H9 (cell line): Measurements from ENCODE around the gene VPS54. TPM values are rescaled to one million over a fixed set of nuclear protein-coding genes. Genes with fewer than 3 reads are reported as not detected.

Source experiments
- DNase-seq: peaks from one replicate; pipeline ENCODE4 v3.0.0-alpha.2; 2017
- H2AFZ ChIP-seq: one replicate; pipeline ENCODE4 v1.6.1; 2013; ENCODE audit warnings: mild to moderate bottlenecking, low read length, control low read depth, moderate library complexity
- H2AK5ac ChIP-seq: 2 replicates; pipeline ENCODE4 v1.6.1; 2013; ENCODE audit warnings: low read length, control low read depth, mixed read lengths; ENCODE audit not compliant: insufficient read length
- H2BK120ac ChIP-seq: one replicate; pipeline ENCODE4 v1.6.1; 2013; ENCODE audit warnings: low read depth, mild to moderate bottlenecking, low read length, control low read depth, inconsistent platforms; ENCODE audit not compliant: poor library complexity, severe bottlenecking
- H2BK12ac ChIP-seq: 2 replicates; pipeline ENCODE4 v1.6.1; 2013; ENCODE audit warnings: low read length, control low read depth, mixed read lengths, low read depth; ENCODE audit not compliant: insufficient read length
- H2BK15ac ChIP-seq: 2 replicates; pipeline ENCODE4 v1.6.1; 2013; ENCODE audit warnings: low read depth, low read length, control low read depth
- H2BK20ac ChIP-seq: one replicate; pipeline ENCODE4 v1.6.1; 2013; ENCODE audit warnings: low read depth, mild to moderate bottlenecking, low read length, control low read depth, inconsistent platforms; ENCODE audit not compliant: poor library complexity, severe bottlenecking
- H2BK5ac ChIP-seq: 2 replicates; pipeline ENCODE4 v1.6.1; 2013; ENCODE audit warnings: low read length, control low read depth, mixed read lengths; ENCODE audit not compliant: insufficient read length
- H3K14ac ChIP-seq: 2 replicates; pipeline ENCODE4 v1.6.1; 2013; ENCODE audit warnings: low read length, control low read depth; ENCODE audit not compliant: insufficient read depth
- H3K18ac ChIP-seq: 2 replicates; pipeline ENCODE4 v1.6.1; 2013; ENCODE audit warnings: low read depth, mild to moderate bottlenecking, mixed read lengths, low read length, control low read depth; ENCODE audit not compliant: insufficient read length
- H3K23ac ChIP-seq: 2 replicates; pipeline ENCODE4 v1.6.1; 2013; ENCODE audit warnings: low read length, control low read depth, mixed read lengths, low read depth; ENCODE audit not compliant: insufficient read length
- H3K23me2 ChIP-seq: 2 replicates; pipeline ENCODE4 v1.6.1; 2013; ENCODE audit warnings: low read depth, mild to moderate bottlenecking, mixed read lengths, low read length, control low read depth; ENCODE audit not compliant: insufficient read length, poor library complexity, severe bottlenecking
- H3K27ac ChIP-seq: 2 replicates; pipeline ENCODE4 v1.5.1; 2013; ENCODE audit warnings: low read length, control low read depth, mixed read lengths, low read depth; ENCODE audit not compliant: insufficient read length
- H3K27me3 ChIP-seq: 2 replicates; pipeline ENCODE4 v1.6.1; 2013; ENCODE audit warnings: low read length, control low read depth, inconsistent platforms; ENCODE audit not compliant: insufficient read depth
- H3K4ac ChIP-seq: 2 replicates; pipeline ENCODE4 v1.6.1; 2013; ENCODE audit warnings: low read depth, mild to moderate bottlenecking, control low read depth, inconsistent platforms, low read length, moderate library complexity
- H3K4me1 ChIP-seq: 2 replicates; pipeline ENCODE4 v1.6.1; 2013; ENCODE audit warnings: low read length, control low read depth, inconsistent platforms; ENCODE audit not compliant: insufficient read depth
- H3K4me2 ChIP-seq: 2 replicates; pipeline ENCODE4 v1.6.1; 2013; ENCODE audit warnings: low read length, control low read depth, mixed read lengths; ENCODE audit not compliant: insufficient read length, insufficient read depth
- H3K56ac ChIP-seq: 2 replicates; pipeline ENCODE4 v1.6.1; 2013; ENCODE audit warnings: low read depth, mild to moderate bottlenecking, mixed read lengths, low read length, control low read depth; ENCODE audit not compliant: insufficient read length
- H3K79me1 ChIP-seq: 2 replicates; pipeline ENCODE4 v1.6.1; 2013; ENCODE audit warnings: low read depth, mild to moderate bottlenecking, moderate library complexity, low read length, control low read depth, inconsistent platforms; ENCODE audit not compliant: insufficient read depth, poor library complexity, severe bottlenecking
- H3K79me2 ChIP-seq: 2 replicates; pipeline ENCODE4 v1.6.1; 2013; ENCODE audit warnings: low read length, control low read depth, inconsistent platforms; ENCODE audit not compliant: insufficient read depth
- H3K9ac ChIP-seq: 2 replicates; pipeline ENCODE4 v1.6.1; 2013; ENCODE audit warnings: low read length, control low read depth, mixed read lengths; ENCODE audit not compliant: insufficient read length; ENCODE audit errors: extremely low read depth
- H3K9me3 ChIP-seq: one replicate; pipeline ENCODE4 v1.6.1; 2013; ENCODE audit warnings: low read depth, low read length, inconsistent platforms; ENCODE audit not compliant: control insufficient read depth
- H3T11ph ChIP-seq: one replicate; pipeline ENCODE4 v1.6.1; 2013; ENCODE audit warnings: mild to moderate bottlenecking, low read length, control low read depth, inconsistent platforms
- H4K20me1 ChIP-seq: one replicate; pipeline ENCODE4 v1.6.1; 2013; ENCODE audit not compliant: control insufficient read depth, insufficient read length, insufficient read depth
- H4K5ac ChIP-seq: 2 replicates; pipeline ENCODE4 v1.6.1; 2013; ENCODE audit warnings: low read depth, mild to moderate bottlenecking, mixed read lengths, low read length, control low read depth; ENCODE audit not compliant: insufficient read length
- H4K8ac ChIP-seq: replicated peaks from 2 replicates; pipeline ENCODE4 v1.6.1; 2013; ENCODE audit warnings: low read length, control low read depth, mixed read lengths, low read depth; ENCODE audit not compliant: insufficient read length
- H4K91ac ChIP-seq: 2 replicates; pipeline ENCODE4 v1.6.1; 2013; ENCODE audit warnings: low read depth, mild to moderate bottlenecking, moderate library complexity, mixed read lengths, low read length, control low read depth; ENCODE audit not compliant: insufficient read length
- H3K27ac Mint-ChIP-seq, 3 experiments: 2 replicates in 2 of 3; 3 replicates in 1 of 3; pipeline ENCODE4 v1.8.0; 2020 to 2021; ENCODE audit warnings: mixed read lengths in 3 of 3, mild to moderate bottlenecking in 1 of 3, moderate library complexity in 1 of 3
- H3K27me3 Mint-ChIP-seq: 2 replicates; pipeline ENCODE4 v1.8.0; 2021; ENCODE audit warnings: low read depth, mild to moderate bottlenecking, moderate library complexity, mixed read lengths
- H3K36me3 Mint-ChIP-seq, 3 experiments: 2 replicates in 2 of 3; 3 replicates in 1 of 3; pipeline ENCODE4 v1.8.0; 2020 to 2021; ENCODE audit warnings: low read depth in 3 of 3, mixed read lengths in 3 of 3; ENCODE audit not compliant: insufficient read depth in 1 of 3
- H3K4me1 Mint-ChIP-seq, 2 experiments: 2 replicates each; pipeline ENCODE4 v1.8.0; 2020; ENCODE audit warnings: mixed read lengths in 2 of 2
- H3K4me3 Mint-ChIP-seq, 2 experiments: 2 replicates in 1 of 2; 3 replicates in 1 of 2; pipeline ENCODE4 v1.8.0; 2020 to 2021; ENCODE audit warnings: mild to moderate bottlenecking in 2 of 2, mixed read lengths in 2 of 2, moderate library complexity in 1 of 2
- H3K9me3 Mint-ChIP-seq, 2 experiments: 2 replicates in 1 of 2; 3 replicates in 1 of 2; pipeline ENCODE4 v1.8.0; 2020; ENCODE audit warnings: mild to moderate bottlenecking in 2 of 2, mixed read lengths in 2 of 2, moderate library complexity in 1 of 2
- WGBS: extraction: QIAGEN DNeasy Blood & Tissue Kit; methylation state at CpG from one replicate; pipeline ENCODE4 v1.1.7; 2013; ENCODE audit warnings: missing lambda C conversion rate, low lambda C conversion rate, mixed read lengths; ENCODE audit not compliant: insufficient read length; ENCODE audit errors: extremely low coverage; 5-methylcytosine and 5-hydroxymethylcytosine counted together
- total RNA-seq: library from RNA; stranded (reverse); gene quantifications from 2 replicates; pipeline ENCODE4 v1.2.1, GENCODE V29; 2021
- TF ChIP-seq, protein P1 (sequence below): fragments of 200-600 bp; sonication (generic); conservative IDR thresholded peaks from 3 replicates; pipeline ENCODE4 v1.8.0; 2021; ENCODE audit warnings: antibody characterized with exemption, mild to moderate bottlenecking

Gene VPS54
- total RNA-seq, 1 experiment from 2014 or later: 13.4 TPM

- Histone ChIP-seq H2BK5ac (no peak overlapping the region), H3K23me2 (no peaks in the 10 kb centered on the region), H3K27me3 (no peaks in the 10 kb centered on the region), H4K20me1 (no peaks in the 10 kb centered on the region), H3K4ac (no peak overlapping the region), H2BK20ac (no peak overlapping the region), H3K23ac (no peak overlapping the region), H3K27ac (no peak overlapping the region), H3T11ph (no peak overlapping the region), H3K18ac (no peak overlapping the region), H4K5ac (no peak overlapping the region), H3K14ac (no peak overlapping the region), H3K4me2 (no peak overlapping the region), H3K79me2 (no peaks in the 10 kb centered on the region), H3K79me1 (no peaks in the 10 kb centered on the region), H3K56ac (no peak overlapping the region), H2BK12ac (no peak overlapping the region), H3K4me1 (no peaks in the 10 kb centered on the region), H3K9me3 (no peaks in the 10 kb centered on the region), H2AK5ac (no peak overlapping the region), H2AFZ (no peak overlapping the region), H4K91ac (no peak overlapping the region), H4K8ac (no peak overlapping the region), H2BK120ac (no peak overlapping the region), H3K9ac (no peak overlapping the region), H2BK15ac (no peak overlapping the region)
- no CpG with 5 or more reads among the region's 1 CpG for WGBS
- Mint-ChIP-seq H3K27me3 (no peaks in the 10 kb centered on the region), H3K9me3 (peaks cover 14 to 19% of the 10 kb centered on the region in 2 experiments), H3K4me3 (no peak overlapping the region), H3K4me1 (peaks cover 2 to 4% of the 10 kb centered on the region in 2 experiments; a peak in 2 of 4 replicates), H3K27ac (no peak overlapping the region), H3K36me3 (peaks cover 21 to 36% (median 35%) of the 10 kb centered on the region in 3 experiments)
- no peak for DNase-seq
- TF ChIP-seq, protein P1, sequence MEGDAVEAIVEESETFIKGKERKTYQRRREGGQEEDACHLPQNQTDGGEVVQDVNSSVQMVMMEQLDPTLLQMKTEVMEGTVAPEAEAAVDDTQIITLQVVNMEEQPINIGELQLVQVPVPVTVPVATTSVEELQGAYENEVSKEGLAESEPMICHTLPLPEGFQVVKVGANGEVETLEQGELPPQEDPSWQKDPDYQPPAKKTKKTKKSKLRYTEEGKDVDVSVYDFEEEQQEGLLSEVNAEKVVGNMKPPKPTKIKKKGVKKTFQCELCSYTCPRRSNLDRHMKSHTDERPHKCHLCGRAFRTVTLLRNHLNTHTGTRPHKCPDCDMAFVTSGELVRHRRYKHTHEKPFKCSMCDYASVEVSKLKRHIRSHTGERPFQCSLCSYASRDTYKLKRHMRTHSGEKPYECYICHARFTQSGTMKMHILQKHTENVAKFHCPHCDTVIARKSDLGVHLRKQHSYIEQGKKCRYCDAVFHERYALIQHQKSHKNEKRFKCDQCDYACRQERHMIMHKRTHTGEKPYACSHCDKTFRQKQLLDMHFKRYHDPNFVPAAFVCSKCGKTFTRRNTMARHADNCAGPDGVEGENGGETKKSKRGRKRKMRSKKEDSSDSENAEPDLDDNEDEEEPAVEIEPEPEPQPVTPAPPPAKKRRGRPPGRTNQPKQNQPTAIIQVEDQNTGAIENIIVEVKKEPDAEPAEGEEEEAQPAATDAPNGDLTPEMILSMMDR: no peak
Measured at GRCh38 chr2:63899639-63900038, 119.6 kb downstream of the VPS54 start.
